Transverse colon (tissue), 4 donors: Measurements from ENCODE around the gene LSM12. TPM values are rescaled to one million over a fixed set of nuclear protein-coding genes. Genes with fewer than 3 reads are reported as not detected.

Experiments used
- DNase-seq: peaks from one replicate; pipeline ENCODE4 v3.0.0-alpha.2; 2019
- H3K27ac ChIP-seq, 4 donors: fragments of 200-600 bp; sonication (generic); 2 replicates each; pipeline ENCODE4 v1.5.1; 2016 to 2018; ENCODE audit warnings: inconsistent platforms in 4 of 4
- H3K27me3 ChIP-seq: fragments of 200-600 bp; sonication (generic); 2 replicates; pipeline ENCODE4 v1.5.1; 2017; ENCODE audit warnings: inconsistent platforms
- H3K36me3 ChIP-seq, 4 donors: fragments of 200-600 bp; sonication (generic); 2 replicates each; pipeline ENCODE4 v1.5.1; 2017 to 2019; ENCODE audit warnings: inconsistent platforms in 4 of 4
- H3K4me1 ChIP-seq, 4 donors: fragments of 200-600 bp; sonication (generic); 2 replicates each; pipeline ENCODE4 v1.5.1; 2017 to 2020; ENCODE audit warnings: inconsistent platforms in 4 of 4
- H3K4me3 ChIP-seq, 4 donors: fragments of 200-600 bp; sonication (generic); 1 replicate in 1 of 4; 2 replicates in 3 of 4; pipeline versions ENCODE4 v1.5.1 to v1.6.1; 2017 to 2019; ENCODE audit warnings: inconsistent platforms in 4 of 4
- H3K9me3 ChIP-seq, 2 donors: fragments of 200-600 bp; sonication (generic); 2 replicates each; pipeline ENCODE4 v1.5.1; 2017 to 2019; ENCODE audit warnings: inconsistent platforms in 2 of 2
- CTCF ChIP-seq, 5 experiments: fragments of 200-600 bp in 3 of 5; fragments of 450-650 bp in 2 of 5; sonication (generic) in 3 of 5; IDR thresholded peaks; 1 replicate in 2 of 5; 2 replicates in 3 of 5; pipeline ENCODE4 v1.5.1; 2016 to 2017; ENCODE audit warnings: antibody characterized with exemption in 5 of 5, inconsistent platforms in 3 of 5, mild to moderate bottlenecking in 2 of 5, moderate library complexity in 1 of 5
- EP300 ChIP-seq: sonication (generic); formaldehyde crosslinking; IDR thresholded peaks from one replicate; pipeline ENCODE4 v1.6.1; 2017; ENCODE audit warnings: antibody characterized with exemption, low read depth
- POLR2A ChIP-seq: fragments of 450-650 bp; IDR thresholded peaks from one replicate; pipeline ENCODE4 v1.6.1; 2016; ENCODE audit warnings: antibody characterized with exemption, mild to moderate bottlenecking, moderate library complexity
- POLR2AphosphoS5 ChIP-seq, 3 donors: sonication (generic); formaldehyde crosslinking; IDR thresholded peaks; one replicate each; pipeline ENCODE4 v1.6.1; 2016; ENCODE audit warnings: antibody characterized with exemption in 3 of 3
- WGBS, 2 donors: methylation state at CpG; one replicate each; pipeline ENCODE4 v1.1.5; 2018; ENCODE audit warnings: low coverage in 1 of 2; 5-methylcytosine and 5-hydroxymethylcytosine counted together
- in situ Hi-C, 4 donors: fragments of 200-750 bp; cut with MboI; loops; one replicate each; pipeline versions ENCODE4 v1.15.0 to v1.15.1; 2017; ENCODE audit warnings: low sequenced_read_pairs in 3 of 4, low pct_ligation_motif_present in 1 of 4, low pct_unique_long_range_greater_than_20kb in 1 of 4
- intact Hi-C: fragments of 100-400 bp; cut with DNase I; formaldehyde crosslinking; loops from one replicate; pipeline ENCODE4 v1.15.1; 2023; ENCODE audit warnings: low total_unique reads
- total RNA-seq, 4 donors: library from RNA; depleted of rRNA; stranded (reverse); fragments of >200 nt; gene quantifications; one replicate each; pipeline ENCODE4 v1.1.0, GENCODE V29; 2016

Gene LSM12
- total RNA-seq, 4 donors from 2014 or later: 5.4 to 29.2 (median 22.9) TPM

- Histone ChIP-seq H3K27ac (no peak overlapping the region), H3K9me3 (no peaks in the 10 kb centered on the region), H3K27me3 (no peaks in the 10 kb centered on the region), H3K4me3 (no peak overlapping the region), H3K36me3 (peaks cover 0 to 15% (median 5%) of the 10 kb centered on the region in 4 donors), H3K4me1 (peaks cover 19 to 27% (median 25%) of the 10 kb centered on the region in 4 donors)
- no peak for TF ChIP-seq POLR2AphosphoS5 (IDR thresholded peaks at IDR 0.05)
- intact Hi-C loops (no loop called here), in situ Hi-C loops (no loop called here)
- DNase-seq: no peak
- 76% methylated on average over 15 of the region's 21 CpGs; no CpG with 5 or more reads in 1 of the 2 donors for WGBS, 2 donors
Measured at GRCh38 chr17:44093231-44093900, 26.9 kb upstream of the LSM12 start.

GRCh38 chr17:44092051-44092450 lies 25.6 kb upstream of the LSM12 start:
- in situ Hi-C loops (no loop called here), intact Hi-C loops (no loop called here)
- WGBS, 2 donors: 99% methylated on average over 11 of the region's 11 CpGs; no CpG with 5 or more reads in 1 of the 2 donors
- H3K27ac ChIP-seq: no peak overlapping the region
- TF ChIP-seq CTCF (IDR thresholded peaks at IDR 0.05) (no peak), EP300 (no peak), POLR2AphosphoS5 (IDR thresholded peaks at IDR 0.05) (no peak), POLR2A (no peak)
- H3K4me1 ChIP-seq: peaks cover 13 to 28% (median 22%) of the 10 kb centered on the region in 4 donors
- no peaks in the 10 kb centered on the region for H3K27me3 ChIP-seq
- no peak for DNase-seq
- no peak overlapping the region for H3K4me3 ChIP-seq
- H3K9me3 ChIP-seq: no peaks in the 10 kb centered on the region
- peaks cover 0 to 15% (median 7%) of the 10 kb centered on the region in 4 donors for H3K36me3 ChIP-seq

- Histone ChIP-seq H3K9me3 (no peaks in the 10 kb centered on the region), H3K27ac (no peak overlapping the region), H3K4me1 (peaks cover 12 to 27% (median 19%) of the 10 kb centered on the region in 4 donors), H3K27me3 (no peaks in the 10 kb centered on the region), H3K36me3 (peaks cover 0 to 15% (median 7%) of the 10 kb centered on the region in 4 donors), H3K4me3 (no peak overlapping the region)
- in situ Hi-C loops: no loop called here
- TF ChIP-seq POLR2A (no peak), CTCF (IDR thresholded peaks at IDR 0.05) (no peak), EP300 (no peak), POLR2AphosphoS5 (IDR thresholded peaks at IDR 0.05) (no peak)
- intact Hi-C loops: loop anchor here (1.0 kb wide), 1 partner anchor 33 kb away; no protein-coding TSS in a partner anchor
- no peak for DNase-seq
- 88 to 100% methylated on average over 1 to 11 of the region's 14 CpGs for WGBS, 2 donors
Measured at GRCh38 chr17:44091200-44091997, 24.9 kb upstream of the LSM12 start.

- 98% methylated on average over 14 of the region's 16 CpGs; no CpG with 5 or more reads in 1 of the 2 donors for WGBS, 2 donors
- no peaks in the 10 kb centered on the region for H3K27me3 ChIP-seq
- no peak overlapping the region for H3K4me3 ChIP-seq
- H3K4me1 ChIP-seq: peaks cover 0 to 11% (median 5%) of the 10 kb centered on the region in 4 donors
- no peak for DNase-seq
- no peaks in the 10 kb centered on the region for H3K9me3 ChIP-seq
- in situ Hi-C loops (no loop called here), intact Hi-C loops (no loop called here)
- no peak overlapping the region for H3K27ac ChIP-seq
- peaks cover 0 to 16% (median 7%) of the 10 kb centered on the region in 4 donors for H3K36me3 ChIP-seq
- TF ChIP-seq EP300: no peak
- TF ChIP-seq CTCF (IDR thresholded peaks at IDR 0.05): no peak
- TF ChIP-seq POLR2A: no peak
- TF ChIP-seq POLR2AphosphoS5 (IDR thresholded peaks at IDR 0.05): no peak
Measured at GRCh38 chr17:44088254-44088653, 21.8 kb upstream of the LSM12 start.
